EL (cell line): ENCODE measurements around the gene PGM5.
"Not testable (repeated sequence)": the region's sequence is repeated elsewhere in the genome, so short reads cannot be mapped to it uniquely, and the experiment has no call there.

Source experiments
- DNase-seq: peaks from one replicate; pipeline ENCODE4 v3.0.0-alpha.2; 2016

Gene PGM5

DNA sequence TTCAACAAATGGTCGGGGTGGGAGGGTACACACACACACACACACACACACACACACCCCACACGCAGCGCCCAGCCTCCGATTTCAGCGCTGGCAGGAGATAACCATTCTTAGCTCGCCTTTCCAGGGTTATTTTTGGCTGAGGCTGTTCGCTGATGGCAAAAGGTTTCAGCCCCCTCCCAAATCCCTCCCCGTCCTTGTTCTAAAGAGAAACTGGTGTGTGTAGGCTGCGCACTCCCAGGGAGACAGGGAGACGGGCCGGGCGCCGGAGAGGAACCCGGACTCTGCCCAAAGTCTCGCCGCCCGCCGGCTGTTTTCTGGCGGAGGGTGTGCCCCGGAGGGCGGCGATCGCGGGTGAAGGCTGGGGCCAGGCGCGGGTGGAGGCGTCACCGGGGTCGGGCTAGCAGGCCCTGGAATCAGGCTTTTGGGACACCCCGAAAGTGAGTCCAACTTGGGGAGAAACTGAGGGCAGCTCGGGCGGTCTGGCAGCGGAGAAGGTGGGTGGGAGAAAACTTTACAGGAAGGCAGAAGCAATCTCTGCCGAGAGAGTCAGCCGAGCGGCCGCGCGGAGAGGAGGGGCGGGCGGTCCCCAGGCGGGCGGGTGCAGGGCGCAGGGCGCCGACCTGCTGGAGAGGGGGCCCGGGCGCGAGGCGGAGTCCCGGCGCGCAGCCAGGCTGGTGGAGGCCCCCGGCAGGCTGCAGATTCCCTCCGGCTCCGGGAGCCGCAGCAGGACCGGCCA is at the start of gene PGM5:
Gene PGM5 (plus strand): TSS at position 232 of the 739 bp plus-strand sequence. CDS start 517 bp downstream, outside the sequence.
- peak; percentile 18 for DNase-seq

DNA sequence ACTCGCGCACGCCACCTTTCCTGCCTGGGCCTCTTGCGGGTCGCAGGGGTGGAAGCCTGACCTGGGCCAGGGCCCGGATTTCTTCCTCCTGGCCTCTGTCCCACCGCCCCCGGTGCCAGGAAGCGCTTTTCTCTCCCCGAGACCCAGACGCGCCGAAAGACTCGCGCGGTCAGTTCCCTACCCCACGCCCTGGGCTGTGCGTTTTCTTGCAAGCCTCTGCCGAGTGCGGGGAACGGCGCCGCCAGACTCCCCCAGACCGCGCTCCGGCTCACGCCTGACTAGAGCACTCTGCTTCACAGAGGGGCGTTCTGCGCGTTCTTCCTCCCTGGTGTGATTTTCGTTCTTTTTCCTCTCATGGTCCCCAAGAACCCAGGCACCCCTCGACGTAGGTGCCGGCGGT is 49.3 kb upstream of the PGM5 start:
- not testable (repeated sequence) for DNase-seq

DNA sequence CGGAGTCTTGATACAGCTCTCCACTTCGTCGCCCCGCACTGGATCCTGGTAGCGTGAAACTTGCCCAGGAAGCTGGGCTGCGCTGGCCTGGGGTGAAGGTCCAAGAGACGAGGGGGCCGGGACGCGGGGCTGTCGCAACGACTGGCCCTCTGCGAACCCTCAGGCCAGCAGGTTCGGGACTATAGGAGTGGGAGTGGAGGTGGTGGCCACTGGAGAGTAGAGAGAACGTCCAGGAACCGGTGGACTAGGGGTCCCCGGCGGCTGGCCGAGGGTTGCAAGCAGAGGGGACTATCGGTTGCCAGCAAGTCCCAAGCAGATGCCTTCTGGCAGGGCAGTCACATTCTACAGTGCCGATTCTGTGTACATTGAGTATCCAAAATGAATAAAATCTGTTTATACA is 48.8 kb upstream of the PGM5 start:
- not testable (repeated sequence) for DNase-seq

DNA sequence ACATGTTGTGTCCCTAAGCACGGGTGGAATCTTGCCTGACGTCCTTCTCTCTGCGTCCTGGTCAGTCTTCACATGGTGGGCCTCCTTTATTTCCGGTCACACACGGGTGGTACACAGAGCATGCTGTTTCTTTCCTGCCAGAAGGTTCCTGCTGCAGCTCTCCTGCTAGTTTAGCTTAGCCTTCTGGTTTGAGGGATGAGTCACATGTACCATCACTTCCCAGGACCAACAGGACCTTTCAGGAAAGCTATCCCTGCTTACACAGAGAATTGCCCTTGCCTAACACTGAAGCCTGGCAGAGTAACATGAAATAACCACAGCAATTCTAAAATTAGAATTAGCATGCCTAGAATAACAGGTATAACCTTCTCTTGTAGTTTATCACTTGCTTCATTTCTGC is 45.2 kb upstream of the PGM5 start:
- not testable (repeated sequence) for DNase-seq

DNA sequence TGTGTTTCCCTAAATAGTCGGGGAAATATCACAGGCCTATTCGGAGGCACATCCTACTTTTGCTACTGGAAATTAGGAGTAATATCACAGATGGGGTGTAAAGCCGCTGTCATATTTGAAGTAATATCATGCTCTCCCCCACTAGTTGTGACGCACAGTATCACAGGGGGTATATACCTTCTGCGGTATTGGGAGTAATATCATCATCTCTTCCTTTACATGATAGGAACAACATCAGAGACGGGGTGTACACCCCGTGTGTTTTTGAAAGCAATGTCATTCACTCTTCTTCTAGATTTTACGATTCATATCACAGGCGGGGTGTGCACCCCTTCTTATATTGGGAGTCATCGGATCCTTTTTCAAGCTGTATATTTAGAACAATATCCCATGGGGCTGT is 38.2 kb upstream of the PGM5 start:
- not testable (repeated sequence) for DNase-seq

DNA sequence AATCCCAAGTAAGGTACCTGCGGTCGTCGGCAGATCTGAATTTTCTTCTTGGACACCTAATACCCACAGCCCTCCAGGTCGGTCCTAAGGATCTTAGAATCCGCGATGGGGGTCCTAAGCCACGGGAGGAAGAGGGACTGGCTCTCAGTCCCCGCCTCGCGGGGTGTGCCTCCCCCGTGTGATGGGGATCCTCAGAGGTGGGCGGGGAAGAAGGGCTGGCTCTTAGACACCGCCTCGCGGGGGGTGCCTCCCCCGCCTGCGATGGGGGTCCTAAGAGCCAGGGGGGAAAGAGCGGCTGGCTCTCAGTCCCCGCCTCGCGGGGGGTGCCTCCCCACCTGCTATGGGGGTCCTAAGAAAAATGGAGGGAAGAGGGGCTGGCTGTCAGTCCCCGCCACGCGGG is 32.7 kb upstream of the PGM5 start:
- DNase-seq, result not testable (repeated sequence)

DNA sequence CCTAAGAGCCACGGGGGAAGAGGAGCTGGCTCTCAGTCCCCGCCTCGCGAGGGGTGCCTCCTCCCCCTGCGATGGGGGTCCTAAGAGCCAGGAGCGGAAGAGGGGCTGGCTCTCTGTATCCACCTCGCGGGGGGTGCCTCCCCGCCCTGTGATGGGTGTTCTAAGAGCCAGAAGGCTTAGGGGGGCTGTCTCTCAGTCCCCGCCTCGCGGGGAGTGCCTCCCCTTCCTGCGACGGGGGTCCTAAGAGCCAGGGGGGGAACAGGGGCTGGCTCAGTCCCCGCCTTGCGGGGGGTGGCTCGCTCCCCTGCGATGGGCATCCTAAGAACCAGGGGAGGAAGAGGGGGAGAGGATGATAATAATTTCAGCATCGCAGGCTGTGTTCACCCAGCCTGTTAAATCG is 31.9 kb upstream of the PGM5 start:
- not testable (repeated sequence) for DNase-seq

DNA sequence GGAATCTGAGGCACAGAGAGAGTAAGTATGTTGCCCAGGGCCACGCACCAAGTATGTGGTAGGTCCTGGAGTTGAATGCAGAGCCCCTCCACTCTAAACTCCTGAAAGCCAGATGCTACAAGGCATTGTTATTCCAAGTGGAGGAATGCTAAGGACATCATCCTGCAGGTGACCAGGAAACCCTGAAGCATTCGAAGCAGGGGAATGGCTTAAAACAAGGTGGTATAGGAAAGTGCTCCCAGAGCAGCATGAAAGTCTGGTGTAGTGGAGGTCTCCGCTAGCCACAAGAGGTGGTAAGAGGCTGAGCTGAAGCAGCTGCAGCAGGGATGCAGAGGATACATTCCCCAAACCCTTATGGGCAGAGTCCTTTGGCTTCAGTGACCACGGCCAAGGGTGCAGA is 27.3 kb upstream of the PGM5 start:
- not testable (repeated sequence) for DNase-seq

DNA sequence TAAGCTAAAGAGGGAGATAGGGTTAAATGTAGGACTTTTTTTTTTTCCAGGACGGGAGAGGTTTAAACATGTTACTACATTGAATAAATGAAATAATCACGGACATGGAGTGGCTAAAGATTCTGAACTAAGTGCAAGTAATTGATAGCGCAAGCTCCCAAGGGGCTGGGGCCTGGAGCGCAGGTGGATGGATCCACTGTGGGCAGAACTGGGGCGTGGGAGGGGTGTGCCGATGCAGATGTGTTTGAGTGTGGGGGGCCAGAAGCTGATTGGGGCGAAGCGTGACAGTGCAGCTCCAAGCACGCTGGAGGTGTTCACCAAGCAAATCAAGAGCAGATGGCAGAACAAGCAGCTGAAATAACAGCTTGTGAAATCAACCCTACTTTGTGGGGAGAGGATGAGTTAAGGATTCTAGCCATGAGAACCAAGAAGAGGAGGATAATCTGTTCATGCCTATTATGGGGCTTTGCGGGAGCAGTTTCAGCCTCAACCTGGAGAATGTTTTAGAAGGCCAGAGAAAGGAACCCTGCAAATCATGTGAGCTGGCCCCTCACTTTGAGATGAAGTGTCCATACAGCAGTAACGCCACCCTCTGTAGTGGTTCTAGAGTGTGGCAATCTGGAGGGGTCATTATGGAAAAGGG is 25.8 kb upstream of the PGM5 start:
- DNase-seq, result not testable (repeated sequence)

DNA sequence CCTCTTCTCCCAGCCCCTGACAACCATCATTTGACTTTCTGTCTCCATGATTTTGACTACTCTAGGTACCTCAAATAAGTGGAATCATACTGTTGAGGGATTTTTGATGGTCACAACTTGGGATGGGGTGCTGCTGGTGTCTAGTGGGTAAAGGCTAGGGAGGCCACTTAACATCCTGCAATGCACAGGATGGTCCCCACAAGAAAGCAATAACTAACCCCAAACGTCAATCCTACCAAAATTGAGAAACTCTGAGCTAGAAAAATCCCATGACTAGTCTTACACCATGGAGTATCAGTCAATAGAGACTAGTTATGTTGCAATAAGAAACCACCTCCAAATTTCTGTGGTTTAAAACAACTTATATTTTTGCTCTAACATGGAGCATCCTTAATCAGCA is 24.3 kb upstream of the PGM5 start:
- not testable (repeated sequence) for DNase-seq

DNA sequence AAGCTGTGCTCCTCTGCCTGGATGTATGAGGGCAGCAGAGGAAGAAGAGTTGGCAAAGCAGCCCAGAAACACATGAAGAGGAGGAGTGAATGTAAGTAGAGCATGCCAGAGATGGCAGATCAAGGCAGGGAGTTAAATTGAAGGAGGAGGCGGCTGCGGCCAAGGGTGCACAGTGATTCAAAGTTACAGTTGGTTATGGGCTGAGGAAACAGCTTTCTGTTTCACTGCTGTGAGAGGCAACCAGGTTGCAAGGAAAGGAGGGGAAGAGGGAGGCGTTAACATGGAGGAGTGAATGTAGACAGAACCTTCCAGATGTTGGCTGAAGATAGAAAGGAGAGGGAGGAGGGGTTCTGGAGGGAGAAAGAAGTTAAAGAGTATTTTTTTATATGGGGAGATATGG is 20.5 kb upstream of the PGM5 start:
- DNase-seq, result not testable (repeated sequence)

DNA sequence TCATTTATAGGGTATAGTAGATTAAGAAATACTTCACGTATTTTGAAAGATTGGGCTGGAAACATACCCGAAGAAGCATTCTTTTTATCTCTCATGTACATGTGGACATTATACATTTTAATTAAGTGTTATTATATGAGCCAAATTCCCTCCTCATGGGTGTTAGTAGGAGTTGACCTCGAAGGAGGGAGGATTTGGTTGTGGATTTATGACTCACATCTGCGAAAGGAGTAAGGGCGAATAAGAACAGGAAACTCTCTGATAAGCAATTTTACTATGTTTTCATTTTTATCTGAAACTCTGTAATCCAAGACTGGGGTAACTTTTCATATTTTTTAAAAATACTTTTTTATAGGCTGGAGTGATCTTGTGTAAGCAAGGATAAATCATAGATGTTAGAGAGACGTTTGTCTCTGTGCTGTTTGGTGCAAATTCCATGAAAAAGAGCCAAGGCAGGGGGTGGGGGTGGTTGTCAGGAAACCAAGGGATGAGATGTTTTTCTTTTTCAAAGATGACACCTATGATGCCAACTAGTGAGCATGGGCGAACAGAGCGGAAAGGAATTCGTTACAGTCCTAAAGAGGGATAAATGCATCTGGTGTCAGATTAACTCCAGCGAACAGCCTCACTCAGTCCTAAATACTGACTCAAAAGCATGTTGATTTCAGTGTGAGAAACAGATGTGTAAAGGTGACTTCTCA is 19.6 kb upstream of the PGM5 start:
- not testable (repeated sequence) for DNase-seq

DNA sequence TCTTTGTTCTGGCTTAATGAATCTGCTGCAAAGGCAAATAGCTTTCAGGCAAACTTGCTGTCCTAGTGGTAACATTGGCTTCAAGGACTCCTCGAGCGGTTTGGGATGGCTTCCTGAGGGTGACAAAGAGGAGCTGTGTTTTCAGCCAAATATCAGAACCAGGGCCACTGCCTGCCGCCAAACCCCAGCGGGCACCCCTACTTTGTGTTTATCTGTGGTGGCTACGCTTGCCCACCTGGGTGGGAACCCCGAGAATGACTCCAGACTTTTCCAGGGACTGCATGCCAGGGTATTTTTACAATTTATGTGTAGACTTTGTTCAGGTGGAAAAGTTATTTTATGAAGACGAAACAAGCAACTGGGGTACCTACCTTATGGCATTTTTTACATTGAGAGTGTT is 18.4 kb upstream of the PGM5 start:
- not testable (repeated sequence) for DNase-seq

DNA sequence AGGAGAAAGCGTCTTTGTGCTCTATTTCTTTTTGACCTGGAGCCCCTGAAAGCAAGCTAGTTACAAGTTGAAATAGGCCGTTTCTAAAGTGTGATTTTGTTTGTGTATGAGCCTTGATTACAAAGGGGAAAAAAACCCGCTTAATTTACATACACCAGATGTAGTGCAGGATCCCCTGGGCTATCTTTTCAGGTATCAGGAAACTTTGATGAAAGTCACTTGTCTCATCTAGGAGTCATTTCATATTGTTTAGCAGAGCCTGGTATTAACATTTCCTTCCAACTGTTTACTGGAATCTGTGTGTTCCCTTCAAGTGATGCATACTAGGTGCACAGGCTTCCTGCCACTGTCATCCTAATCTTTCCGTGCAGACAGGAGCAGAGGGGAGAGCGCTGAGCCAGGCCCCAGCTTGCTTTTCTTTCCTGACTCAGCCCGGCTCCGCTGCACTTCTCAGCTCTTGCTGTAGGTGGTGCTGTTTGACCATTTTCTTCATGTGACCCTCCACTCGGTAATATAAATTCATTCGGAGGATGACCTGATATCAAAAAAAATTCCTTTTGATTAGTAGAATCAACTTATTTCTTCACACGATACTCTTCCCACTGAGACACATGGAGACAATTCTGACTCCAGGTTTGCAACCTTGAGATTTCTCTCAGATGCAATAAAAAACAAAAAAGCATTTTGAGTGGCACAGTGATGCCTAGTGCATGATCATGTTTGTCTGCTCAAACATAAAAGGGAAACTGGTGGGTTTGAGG is 14.0 kb upstream of the PGM5 start:
- not testable (repeated sequence) for DNase-seq

DNA sequence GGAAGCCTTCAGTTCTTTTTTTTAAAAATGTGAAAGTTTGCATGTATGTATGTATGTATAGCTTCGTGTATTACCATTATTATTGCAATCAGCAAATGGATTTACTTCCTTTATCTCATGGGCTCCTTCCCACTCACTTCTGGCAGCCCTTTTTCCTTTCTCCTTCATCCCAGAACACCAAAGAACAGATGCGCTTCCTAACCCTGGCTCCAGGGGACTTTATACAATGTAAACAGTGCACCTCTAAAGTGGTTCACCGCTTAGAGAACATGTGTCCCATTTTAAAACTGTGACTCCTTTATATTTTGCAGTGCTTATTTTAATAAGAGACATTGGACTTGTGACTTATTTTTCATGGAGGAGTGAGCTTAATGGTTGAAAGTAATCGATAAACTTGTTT is 13.2 kb upstream of the PGM5 start:
- DNase-seq, result not testable (repeated sequence)

DNA sequence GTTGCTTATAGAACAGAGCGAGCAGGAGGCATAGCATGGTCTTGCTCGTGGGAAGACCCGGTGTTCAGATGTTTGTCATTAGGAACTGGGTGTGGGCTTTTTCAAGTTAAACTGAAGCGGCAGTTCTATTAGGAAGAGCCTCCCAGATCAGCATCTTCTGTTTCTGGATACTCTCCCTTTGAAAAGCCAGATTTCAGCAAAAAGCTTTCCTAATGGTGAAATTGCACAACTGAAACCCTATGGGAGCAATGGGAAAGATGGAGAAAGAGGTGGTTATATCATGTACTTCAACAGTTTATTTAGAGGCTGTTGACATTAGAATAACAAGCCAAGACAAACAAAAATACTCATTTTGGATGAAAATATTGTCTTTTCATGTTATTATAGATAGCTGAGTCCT is 12.4 kb upstream of the PGM5 start:
- DNase-seq, result not testable (repeated sequence)

DNA sequence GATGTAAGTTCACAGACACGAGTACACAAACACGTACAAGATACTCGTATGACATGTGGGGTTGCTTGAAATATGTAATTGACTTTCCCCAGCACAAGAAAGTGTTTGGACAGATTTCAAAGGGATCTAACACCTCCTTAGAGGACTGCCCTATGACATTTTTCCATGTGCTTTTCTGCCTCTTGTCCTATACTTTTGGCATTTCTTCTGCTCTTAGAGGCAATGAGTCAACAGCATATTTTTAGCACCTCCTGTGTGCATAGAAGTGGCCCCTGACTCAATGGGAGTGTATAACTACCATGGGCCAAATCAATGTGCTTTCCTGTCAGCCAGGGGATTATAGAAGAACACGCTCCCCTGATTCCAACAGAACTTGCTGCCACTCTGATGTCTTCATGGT is 4.7 kb upstream of the PGM5 start:
- DNase-seq, result not testable (repeated sequence)

DNA sequence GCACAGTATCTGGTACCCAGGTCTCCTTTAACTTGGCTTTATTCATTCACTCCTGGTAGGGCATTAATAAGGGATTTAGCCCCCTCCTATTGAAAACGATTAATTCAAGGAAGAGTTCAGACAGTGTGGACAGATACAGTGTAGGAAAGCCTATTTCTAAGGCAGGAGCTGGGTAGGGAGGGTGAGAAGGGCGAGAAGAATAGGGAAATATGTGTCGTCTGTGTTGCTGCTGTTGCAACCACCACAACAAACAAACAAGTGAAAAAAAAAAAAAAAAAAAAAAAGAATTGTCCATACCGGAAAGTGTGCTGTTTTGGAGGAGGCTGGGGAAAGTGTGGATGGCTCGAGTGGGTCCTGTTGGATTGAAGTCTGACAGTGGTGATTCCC is 425 bp upstream of the PGM5 start:
- not testable (repeated sequence) for DNase-seq

DNA sequence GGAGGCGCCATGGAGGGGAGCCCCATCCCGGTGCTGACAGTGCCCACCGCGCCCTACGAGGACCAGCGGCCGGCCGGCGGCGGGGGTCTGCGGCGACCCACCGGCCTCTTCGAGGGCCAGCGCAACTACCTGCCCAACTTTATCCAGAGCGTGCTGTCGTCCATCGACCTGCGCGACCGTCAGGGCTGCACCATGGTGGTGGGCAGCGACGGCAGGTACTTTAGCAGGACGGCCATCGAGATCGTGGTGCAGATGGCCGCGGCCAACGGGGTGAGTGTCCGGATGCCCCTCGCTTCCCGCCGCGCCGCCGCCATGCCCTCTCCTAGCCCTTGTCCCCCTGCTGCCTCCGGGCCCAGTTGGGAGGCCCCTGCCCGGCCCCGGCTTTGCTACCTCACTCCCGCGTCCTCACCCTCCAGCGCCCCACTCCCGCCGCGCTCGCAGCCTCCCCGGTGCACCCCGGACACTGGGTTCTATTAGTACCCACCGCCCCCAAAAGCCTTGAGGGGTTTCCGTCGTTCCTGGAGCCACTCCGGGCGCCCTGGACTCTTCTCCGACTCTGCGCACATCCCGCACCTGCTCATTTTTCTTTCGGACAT is 806 bp downstream of the PGM5 start:
- not testable (repeated sequence) for DNase-seq

DNA sequence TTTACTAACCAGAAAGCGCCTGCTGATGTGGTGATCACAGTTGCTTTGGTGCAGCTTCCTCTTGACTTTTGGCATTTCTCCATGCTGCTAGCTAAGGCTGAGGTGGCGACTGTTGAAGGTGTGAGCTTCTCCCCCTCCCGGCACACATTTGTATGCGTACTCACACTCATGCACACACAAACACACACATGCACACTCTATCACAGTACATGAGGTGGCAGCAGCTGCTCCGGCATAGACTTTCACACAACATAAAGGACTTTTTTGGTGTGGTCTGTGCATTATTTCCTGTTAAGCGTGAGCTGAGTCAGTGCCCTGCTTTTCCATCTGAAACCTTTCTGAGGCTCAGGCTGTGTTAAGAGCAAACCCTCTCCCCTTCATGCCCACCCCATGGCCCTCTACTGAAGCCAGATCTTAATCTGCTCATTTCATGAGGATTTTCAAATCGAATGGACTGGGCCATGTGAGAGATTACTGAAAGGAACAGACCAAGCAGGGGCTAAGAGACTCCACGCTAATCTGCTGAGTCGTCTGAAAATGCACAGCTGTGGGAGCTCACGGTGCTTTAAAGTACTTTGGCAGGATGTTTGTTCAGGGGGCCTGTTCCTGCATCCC is 10.6 kb downstream of the PGM5 start:
- not testable (repeated sequence) for DNase-seq

DNA sequence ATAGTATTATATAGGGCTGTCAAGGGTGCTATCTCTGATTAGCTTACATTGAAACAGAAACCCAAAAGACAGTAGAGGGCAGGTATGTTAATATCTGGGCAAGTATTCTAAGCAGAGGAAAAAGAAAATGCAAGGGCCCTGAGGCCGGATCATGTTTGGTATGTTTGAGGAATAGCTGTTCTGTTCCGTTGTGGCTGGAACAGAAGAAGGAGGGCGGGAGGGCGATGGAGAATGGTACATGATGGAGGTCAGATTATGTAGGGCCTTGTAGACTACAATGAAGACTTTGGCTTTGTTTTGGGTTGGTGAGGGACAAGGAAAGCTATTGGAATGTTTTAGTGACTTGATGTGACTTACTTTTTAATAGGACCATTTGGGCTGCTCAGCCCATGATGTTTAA is 19.4 kb downstream of the PGM5 start:
- not testable (repeated sequence) for DNase-seq

DNA sequence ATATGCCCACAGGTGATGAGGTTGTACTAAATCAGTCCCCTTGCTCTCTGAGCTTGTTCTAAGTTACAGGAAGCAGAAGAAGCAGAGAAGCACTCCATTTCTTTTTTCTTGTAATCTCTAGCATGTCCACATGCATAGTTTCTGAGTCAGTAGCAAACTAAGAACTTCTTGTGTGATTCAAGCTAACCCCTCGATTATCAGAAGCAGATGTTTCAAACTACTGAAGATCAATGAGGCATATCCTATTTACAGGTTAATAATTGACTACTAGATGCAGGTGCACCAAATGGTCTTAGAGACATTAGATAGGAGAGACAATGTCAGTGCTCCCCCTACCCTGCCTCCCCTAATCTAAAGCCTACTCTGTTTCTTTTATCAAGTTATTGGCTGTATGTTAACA is 21.3 kb downstream of the PGM5 start:
- peak; percentile 47 for DNase-seq
